DND-41 (cell line): ENCODE data around the gene TCF20.

Experiments used
- EZH2 ChIP-seq: IDR thresholded peaks from 3 replicates; pipeline ENCODE4 v1.6.1; 2012; ENCODE audit warnings: borderline replicate concordance, low read depth, mild to moderate bottlenecking, moderate library complexity, low read length, inconsistent platforms; ENCODE audit not compliant: severe bottlenecking
- TF ChIP-seq, protein P1 (sequence below): IDR thresholded peaks from 2 replicates; pipeline ENCODE4 v1.5.1; 2012; ENCODE audit warnings: borderline replicate concordance, low read length, moderate library complexity, mild to moderate bottlenecking; ENCODE audit not compliant: poor library complexity, severe bottlenecking; ENCODE audit errors: extremely low read depth

DNA sequence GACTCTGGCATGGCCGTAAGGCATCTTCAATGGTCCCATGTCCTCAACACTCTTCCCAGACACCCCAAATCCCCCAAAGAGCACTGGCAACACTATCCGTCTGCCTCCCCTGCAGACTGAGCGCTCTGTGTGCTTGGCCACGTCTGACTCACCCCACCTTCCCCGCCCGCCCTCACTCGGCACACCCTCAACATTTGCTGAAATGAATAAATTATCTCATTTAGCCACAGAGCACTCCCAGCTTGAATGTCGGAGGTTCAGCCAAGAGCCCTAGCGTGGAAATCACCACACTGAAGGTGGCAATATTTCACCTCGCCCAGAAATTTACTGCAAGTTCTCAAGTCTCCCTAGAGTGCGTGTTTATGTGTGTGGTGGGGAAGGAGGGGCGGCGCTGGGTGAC, 46.6 kb upstream of the TCF20 start:
- TF ChIP-seq, protein P1, sequence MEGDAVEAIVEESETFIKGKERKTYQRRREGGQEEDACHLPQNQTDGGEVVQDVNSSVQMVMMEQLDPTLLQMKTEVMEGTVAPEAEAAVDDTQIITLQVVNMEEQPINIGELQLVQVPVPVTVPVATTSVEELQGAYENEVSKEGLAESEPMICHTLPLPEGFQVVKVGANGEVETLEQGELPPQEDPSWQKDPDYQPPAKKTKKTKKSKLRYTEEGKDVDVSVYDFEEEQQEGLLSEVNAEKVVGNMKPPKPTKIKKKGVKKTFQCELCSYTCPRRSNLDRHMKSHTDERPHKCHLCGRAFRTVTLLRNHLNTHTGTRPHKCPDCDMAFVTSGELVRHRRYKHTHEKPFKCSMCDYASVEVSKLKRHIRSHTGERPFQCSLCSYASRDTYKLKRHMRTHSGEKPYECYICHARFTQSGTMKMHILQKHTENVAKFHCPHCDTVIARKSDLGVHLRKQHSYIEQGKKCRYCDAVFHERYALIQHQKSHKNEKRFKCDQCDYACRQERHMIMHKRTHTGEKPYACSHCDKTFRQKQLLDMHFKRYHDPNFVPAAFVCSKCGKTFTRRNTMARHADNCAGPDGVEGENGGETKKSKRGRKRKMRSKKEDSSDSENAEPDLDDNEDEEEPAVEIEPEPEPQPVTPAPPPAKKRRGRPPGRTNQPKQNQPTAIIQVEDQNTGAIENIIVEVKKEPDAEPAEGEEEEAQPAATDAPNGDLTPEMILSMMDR, result no peak
- TF ChIP-seq EZH2, result no peak
